OCI-M1 (cell line): ENCODE data around the gene PANX2.

Experiments used
- DNase-seq: peaks from one replicate; lab custom pipeline; 2025; lab: John Stamatoyannopoulos, UW

The PANX2 gene

GRCh38 chr22:50215297-50216054, 44.9 kb downstream of the PANX2 start:
- DNase-seq = no peak

DNA sequence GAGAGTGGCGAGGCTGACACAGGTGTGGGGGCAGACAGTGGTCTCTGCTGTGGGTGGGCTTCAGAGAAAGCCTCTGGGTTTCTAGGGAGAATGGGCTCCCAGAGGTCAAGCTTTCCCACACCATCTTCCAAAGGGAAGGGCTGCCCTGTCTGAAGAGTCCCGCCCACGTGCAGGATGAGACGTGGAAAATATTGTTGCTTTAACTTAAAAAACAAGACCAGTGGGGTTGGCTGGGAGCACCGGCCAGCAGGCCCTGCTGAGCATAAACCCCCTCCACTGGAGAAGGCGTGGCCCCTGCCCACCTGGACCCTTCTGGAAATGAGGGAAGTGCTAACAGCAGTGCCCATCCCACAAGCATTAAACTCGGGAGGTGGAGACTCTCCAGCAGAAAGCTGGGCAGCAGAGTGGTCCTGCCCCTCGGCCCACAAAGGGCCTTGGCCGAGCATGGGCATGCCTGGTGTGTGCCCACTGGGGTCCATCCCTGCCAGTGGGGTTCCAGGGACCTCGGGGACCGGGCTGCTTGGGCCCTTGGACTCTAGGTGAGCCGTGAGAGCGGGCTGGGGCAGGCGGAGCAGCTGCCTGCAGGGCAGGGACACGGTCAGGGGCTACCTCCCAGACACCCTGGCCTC, 45.6 kb downstream of the PANX2 start:
- no peak for DNase-seq

GRCh38 chr22:50216684-50217520, 46.4 kb downstream of the PANX2 start:
- DNase-seq = no peak

DNA sequence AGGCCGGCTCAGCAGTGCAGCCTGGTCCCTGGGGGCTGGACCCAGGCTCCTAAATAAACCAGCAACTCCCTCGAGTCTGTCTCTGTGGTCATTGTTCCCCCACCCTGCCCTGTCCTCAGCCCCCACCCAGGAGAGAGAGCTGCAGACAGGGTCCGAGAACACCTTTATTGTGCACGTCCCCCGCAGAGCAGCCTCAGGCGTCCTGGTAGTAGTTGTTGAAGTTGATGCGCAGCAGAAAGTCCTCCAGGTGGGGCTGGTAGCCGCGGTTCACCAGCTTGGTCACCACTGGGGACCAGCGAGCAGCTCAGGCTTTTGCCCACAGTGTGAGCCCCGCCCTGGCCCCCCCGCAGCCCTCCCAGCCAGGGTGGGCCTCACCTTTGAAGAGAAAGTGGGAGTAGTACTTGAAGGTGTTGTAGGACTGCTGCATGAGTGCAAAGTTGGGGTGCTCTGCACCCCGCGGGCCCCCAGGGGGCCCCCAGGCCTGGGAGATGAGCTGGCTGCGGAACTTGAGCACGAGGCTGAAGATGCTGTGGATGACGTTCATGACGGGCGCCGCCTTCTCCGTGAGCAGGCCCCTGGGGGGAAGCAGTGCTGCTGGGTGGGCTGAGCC, 47.1 kb downstream of the PANX2 start:
- DNase-seq = no peak

GRCh38 chr22:50218153-50218995, 47.8 kb downstream of the PANX2 start:
- DNase-seq = no peak

- DNase-seq = peak; percentile 37
These were observed 48.6 kb downstream of the PANX2 start for GRCh38 chr22:50218996-50219727.

- no peak for DNase-seq
These were observed 49.5 kb downstream of the PANX2 start for GRCh38 chr22:50219800-50220602.

DNA sequence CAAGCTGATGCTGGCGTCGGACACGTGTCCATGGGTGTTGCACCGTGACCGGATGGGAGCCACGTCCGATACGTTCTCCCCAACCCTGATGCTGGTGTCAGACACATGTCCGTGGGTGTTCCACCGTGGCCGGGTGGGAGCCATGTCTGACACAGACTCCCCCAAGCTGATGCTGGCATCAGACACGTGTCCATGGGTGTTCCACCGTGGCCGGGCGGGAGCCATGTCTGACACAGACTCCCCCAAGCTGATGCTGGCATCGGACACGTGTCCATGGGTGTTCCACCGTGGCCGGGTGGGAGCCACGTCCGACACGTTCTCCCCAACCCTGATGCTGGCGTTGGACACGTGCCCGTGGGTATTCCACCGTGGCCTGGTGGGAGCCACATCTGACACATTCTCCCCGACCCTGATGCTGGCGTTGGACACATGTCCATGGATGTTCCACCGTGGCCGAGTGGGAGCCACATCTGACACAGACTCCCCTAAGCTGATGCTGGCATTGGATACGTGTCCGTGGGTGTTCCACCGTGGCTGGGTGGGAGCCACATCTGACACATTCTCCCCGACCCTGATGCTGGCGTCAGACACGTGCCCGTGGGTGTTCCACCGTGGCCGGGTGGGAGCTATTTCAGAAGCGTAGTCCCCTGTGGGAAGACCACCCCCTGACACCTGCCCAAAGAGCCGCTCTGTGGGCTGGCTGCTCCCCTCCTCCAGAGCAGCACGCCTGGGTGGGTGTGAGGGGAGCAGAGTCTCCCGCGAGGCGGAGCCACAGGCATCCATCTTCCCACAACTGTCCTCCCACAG, 50.3 kb downstream of the PANX2 start:
- no peak for DNase-seq

DNA sequence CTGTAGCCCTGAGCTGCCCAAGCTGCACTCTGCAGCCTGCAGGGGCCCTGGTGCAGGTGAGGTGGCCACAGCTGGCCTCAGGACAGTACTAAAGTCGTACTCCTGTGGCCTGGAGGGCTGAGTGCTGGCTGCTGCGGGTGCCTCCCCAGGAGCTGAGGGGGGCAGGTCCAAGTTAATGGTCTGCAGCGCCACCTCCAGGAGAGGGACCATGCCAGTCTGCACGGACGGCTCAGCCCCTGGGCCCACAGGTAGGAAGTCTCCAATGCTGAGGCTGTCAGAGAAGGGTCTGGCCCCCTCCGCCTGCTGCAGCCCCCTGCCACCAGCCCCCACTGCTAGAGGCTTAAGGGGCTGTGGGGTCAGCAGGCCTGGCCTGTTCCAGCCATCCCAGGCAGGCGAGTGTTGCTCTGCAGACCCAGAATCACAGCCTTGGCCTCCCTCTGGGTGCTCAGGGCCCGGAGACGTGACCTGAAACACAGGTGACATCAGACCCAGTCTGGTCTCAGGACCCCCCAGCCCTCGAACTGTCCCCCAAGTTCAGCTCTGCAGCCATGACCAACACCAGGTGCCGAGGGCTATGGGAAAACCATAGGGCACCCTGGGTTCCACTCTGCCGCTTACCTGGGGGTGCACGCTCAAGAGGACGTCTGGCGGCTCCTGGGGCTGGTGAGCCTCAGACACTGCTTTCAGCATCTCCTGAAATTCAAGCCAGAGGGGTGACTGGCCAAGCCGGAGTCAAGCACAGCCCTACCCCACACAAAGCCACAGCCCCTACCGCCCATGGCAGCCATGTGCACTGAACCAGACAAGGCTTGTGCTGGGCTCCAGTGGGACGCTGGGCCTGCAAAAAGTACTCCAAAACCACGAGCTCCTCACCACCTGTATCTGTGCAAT, 51.1 kb downstream of the PANX2 start:
- no peak for DNase-seq

- no peak for DNase-seq
These were observed 52.0 kb downstream of the PANX2 start for GRCh38 chr22:50222508-50222907.

- DNase-seq = no peak
These were observed 53.5 kb downstream of the PANX2 start for GRCh38 chr22:50224071-50224470.

DNA sequence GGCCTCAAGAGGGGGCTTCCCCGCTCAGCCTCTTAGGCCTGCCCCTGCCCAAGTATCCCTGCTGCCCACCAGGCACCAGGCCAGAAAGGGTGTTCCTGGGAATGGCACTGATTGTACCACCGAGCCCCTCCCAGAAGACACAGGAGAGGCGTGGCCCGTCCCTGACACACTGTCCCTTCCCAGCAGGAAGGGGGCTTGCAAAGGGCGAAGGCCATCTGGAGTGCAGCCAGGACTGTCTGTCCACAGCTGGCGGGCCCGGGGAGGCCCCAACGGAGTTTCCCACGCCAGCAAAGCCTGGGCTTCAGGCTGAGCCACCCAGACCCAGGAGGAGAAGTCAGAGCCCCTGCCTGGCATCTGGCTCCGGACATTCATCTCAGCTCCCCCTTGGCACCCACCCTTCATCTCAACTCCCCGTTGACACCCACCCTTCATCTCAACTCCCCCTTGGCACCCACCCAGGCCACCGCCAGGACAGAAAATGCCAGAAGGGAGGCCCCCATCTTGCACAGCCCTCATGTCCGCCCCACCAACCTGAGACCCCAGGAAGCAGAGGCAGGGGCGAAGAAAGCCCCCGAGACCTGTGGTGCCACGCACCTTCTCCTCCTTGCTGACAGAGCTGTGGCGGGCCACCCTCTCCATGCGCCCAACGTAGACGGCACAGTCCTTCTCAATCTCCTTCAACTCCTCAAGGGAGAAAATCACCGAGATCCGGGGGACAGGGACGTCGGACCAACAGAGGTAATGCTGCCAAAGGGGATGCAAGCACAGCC, 54.9 kb downstream of the PANX2 start:
- no peak for DNase-seq

GRCh38 chr22:50226063-50226874, 55.7 kb downstream of the PANX2 start:
- no peak for DNase-seq

DNA sequence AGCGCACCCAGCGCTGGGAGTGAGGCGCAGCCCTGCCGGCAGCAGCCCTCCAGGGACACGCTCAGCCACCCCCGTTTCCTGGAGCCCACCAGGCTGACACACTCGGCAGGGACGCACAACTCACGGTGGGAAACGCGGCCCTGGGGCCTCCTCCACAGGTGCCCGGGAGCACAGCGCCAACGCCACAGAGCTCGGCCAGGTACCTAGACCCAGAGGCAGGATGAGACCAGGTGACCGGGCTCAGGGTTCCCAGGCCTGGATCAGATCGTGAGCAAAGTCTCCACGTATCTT, 56.3 kb downstream of the PANX2 start:
- DNase-seq = no peak

GRCh38 chr22:50227579-50228215, 57.2 kb downstream of the PANX2 start:
- DNase-seq = no peak

DNA sequence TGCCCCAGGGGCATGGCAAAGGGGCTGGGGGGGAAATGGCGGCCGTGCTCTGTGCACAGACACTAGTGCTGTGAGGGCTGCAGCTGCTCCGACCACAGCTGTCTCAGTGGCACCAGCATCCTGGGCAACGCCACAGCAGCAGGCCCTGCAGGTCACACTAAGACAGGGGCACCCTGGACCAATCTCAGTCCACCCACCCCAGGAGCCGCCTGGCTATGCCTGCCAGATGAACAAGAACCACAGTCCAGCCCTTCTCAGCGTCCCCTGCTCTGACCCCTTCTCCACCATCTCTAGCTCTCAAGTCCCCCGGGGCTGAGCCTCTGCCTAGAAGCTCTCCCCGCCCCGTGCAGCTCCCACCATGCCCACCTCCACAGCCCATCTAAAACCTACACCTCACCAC, 57.8 kb downstream of the PANX2 start:
- no peak for DNase-seq
